Measurements from ENCODE around the gene VOPP1.
"Not testable (repeated sequence)": the region's sequence is repeated elsewhere in the genome, so short reads cannot be mapped to it uniquely, and the experiment has no call there.

VOPP1 gene, protein sequence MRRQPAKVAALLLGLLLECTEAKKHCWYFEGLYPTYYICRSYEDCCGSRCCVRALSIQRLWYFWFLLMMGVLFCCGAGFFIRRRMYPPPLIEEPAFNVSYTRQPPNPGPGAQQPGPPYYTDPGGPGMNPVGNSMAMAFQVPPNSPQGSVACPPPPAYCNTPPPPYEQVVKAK

DNA sequence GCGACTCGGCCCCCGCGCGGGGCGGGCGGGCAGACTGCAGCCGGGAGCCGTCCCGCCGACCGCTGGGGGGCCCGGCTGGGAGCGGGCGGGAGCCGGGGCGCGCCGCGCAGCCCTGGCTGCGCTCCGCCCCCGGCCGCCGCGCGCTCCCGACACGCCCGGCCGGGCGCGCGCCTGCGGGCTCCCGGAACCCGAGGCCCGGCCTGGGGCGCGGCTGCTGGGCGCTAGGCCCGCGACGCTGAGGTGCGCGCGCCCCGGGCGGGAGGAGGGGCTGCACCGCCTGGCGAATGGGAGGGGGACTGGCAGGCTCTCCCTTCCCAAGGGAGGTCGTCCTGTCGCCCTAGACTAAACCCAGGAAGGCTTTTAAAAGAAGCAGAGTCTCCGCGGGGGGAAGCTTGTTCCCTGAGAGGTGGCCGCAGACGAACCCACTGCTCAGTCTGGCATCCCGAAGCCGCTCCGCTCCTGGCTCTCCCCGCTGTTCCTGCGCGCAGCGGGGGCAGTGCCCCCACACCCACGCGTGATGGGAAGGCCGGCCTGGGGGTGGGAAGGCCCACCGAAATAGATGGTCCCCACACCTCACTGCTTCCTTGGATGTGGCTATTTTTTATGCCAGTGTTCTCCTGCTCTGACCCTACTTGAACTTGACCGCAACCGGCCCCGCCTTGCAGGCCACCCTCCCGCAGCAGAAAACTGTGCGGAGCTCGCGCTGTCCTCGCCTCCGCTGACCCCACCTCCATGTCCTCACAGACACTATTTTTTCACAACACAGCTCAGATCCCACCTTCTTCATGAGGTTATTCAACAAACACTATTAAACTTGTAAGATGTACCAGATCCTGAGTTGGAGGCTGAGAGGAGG lies at the start of gene VOPP1:
Gene VOPP1 (minus strand): TSS at position 125 of the 856 bp plus-strand sequence. CDS start 178 bp downstream, outside the sequence.
- peak; percentile 21 to 45 for DNase-seq

DNA sequence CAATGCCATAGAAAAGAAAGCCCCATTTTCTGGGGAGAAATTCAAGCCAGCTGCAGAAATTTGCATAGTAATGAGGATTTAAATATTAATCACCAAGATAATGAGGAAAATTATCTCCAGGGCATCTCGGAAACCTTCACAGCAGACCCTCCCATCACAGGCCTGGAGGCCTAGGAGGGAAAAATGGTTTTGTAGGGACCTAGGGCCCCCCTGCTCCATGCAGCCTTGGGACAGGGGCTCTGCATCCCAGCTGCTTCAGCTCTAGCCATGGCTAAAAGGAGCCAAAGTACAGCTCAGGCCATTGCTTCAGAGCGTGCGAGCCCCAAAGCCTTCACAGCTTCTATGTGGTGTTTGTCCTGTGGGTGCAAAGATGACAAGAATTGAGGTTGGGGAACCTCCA lies 46.6 kb upstream of the VOPP1 start:
- no peak for DNase-seq

DNA sequence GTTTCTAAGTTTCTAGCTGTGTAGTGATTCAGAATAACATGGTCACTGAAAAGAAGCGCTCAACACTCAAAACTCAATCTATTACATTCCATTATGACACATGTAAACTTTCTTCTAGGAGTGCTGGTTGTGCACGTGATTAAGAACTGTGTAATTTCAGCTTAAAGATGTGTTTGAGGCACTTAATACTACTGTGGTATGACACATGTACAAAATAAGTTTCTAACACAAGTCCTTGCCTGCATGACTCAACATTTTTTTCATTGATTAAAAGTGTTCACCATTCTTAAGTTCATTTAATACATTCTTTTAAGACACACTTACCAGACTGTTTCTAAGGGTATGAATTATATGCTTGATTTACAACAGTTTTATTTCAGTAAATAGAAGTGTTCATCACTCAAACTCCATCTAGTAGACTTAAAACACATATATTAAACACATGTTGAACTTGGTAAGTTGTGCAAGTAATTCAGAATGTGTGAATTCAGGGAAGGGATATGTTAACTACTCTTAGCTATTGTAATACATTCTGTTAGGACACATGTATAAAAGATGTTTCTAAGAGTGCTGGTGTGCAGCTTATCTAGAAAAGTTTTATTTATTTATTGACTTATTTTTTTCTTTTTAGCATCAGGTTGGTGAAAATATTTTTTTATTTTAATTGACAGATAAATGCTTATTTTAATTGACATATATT lies 42.2 kb upstream of the VOPP1 start:
- not testable (repeated sequence) for DNase-seq

DNA sequence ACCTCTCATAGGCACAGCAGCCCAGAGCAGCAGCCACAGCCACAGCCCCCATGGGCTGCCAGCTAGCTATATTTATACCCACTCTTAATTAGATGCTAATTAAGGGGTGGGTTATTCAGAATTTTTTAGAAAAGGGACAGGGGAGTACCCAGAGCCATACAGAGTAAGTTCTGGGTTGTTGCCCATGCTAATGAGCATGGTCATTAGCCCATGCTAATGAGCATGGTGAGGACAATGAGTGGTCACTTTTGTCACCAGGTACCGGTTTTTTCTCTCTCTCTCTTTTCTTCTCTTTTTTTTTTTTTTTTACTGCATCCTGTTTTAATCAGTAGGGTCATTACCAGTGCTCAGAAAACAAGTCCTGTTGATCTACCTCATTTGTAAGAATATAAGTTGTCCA lies 37.4 kb upstream of the VOPP1 start:
- DNase-seq: not testable (repeated sequence)

DNA sequence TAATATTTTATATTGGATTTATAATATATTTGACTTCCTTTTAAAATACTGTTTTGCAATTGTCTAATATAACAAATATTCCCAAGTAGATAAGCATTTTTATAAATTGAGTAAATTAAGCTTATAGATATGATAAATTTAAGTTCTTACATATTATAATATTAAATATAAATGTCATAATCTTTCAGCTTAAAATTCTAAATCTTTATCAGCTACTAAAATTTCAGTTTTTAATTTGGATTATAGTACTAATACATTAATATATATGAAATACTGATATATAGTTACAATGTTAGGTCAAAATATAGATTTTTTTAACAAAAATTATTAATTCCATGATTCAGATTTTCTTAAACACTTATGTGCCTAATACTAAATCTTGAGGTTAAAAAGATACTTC lies 33.4 kb upstream of the VOPP1 start:
- not testable (repeated sequence) for DNase-seq

DNA sequence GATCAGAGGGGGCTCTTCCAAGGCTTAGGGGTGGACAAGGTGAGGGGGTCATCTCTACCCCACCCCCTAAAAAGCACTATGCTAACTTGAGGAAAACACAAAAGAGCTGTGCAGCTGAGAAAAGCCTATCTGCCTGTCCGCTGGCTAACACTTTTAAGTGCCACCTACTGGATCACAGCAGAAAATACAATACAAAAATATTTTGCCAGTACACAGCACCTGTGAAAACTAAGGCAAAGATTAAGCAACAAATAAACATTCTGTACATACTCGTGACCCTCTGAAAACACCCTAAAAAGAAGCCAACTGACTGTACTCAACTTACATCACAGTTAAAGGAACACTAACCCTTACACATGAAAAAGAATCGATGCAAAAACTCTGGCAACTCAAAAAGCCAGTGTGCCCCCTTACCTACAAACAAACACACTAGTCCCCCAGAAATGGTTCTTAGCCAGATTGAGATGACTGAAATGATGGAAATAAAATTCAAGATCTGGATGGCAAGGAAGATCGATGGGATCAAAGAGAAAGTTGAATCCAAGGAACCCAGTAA lies 25.7 kb upstream of the VOPP1 start:
- not testable (repeated sequence) for DNase-seq

DNA sequence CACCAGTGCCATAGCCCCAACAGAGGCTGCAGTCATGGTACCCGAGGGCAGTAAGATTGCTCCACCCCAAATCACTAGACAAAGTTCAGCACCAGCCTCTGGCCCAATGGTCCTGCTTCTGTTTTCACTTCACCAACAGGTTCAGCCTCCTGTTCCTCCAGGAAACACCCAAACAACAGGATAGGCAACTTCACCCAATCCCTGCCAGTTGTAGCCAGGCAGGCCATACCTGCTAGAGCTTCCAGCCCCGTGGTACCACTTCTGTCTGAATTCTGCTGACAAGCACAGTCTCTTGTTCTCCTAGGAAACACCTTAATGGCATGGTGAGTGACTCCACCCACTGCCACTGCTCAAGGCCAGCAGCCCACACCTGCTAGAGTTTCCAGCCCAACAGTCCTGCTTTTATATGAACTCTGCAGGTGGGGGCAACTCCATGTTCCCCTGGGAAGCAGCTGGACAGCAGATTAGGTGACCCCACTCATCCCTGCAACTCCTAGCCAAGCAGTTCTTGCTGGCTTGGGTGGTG lies 25.0 kb upstream of the VOPP1 start:
- DNase-seq: not testable (repeated sequence)

DNA sequence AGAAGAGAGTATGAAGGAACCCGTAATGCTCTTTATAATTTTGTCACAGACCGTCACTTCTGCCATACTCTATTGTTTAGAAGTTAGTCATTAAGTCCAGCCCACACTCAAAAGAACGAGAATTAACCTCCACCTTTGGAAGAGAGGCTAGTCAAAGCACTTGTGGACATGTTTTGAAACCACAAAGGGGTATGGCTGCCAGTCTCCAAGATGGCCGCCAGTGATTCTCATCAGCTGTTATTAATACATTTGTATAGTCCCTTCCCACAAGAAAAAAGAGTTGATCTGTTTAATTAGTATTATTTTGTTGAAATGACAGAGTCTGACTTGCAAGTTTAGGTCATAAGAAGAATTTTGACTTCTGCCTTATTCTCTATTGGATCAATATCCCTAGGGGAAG lies 23.2 kb upstream of the VOPP1 start:
- DNase-seq: no peak

DNA sequence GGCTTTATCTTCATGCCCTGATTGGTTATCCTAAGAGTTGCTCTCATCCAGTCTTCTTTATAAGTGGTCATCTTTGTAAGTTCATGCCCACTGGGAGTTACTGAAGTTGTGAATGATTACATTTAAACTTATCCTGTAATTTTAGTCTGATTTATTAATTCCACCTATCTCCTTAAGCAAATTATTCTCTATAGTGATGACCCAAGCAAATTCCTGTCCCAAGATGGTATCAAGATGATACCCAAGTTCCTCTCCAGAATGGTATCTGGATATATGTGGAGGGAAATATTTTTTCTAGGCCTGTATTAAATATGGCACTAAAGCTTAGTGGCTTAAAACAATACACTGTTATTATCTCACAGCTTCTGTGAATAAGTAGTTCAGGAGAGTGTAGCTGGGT lies 22.6 kb upstream of the VOPP1 start:
- DNase-seq: no peak

DNA sequence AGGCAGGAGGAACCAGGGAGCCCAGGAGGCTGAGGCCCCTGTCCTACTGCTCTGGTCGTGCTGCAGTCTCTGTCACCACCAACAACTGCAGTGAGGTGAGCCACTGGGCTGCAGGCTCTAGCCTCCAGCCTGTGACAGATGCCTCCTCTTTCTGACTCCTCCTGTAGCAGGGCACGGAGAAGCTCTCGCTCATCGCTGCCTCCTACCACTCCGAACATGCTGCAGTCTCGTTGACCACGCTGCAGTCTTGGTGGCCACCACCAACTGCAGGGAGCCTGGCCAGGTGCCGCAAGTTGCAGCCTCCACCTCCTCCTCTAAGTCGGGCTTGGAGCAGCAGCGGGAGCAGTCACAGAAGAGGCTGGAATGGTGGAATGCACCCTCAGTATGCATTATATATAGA lies 22.1 kb upstream of the VOPP1 start:
- no peak for DNase-seq

DNA sequence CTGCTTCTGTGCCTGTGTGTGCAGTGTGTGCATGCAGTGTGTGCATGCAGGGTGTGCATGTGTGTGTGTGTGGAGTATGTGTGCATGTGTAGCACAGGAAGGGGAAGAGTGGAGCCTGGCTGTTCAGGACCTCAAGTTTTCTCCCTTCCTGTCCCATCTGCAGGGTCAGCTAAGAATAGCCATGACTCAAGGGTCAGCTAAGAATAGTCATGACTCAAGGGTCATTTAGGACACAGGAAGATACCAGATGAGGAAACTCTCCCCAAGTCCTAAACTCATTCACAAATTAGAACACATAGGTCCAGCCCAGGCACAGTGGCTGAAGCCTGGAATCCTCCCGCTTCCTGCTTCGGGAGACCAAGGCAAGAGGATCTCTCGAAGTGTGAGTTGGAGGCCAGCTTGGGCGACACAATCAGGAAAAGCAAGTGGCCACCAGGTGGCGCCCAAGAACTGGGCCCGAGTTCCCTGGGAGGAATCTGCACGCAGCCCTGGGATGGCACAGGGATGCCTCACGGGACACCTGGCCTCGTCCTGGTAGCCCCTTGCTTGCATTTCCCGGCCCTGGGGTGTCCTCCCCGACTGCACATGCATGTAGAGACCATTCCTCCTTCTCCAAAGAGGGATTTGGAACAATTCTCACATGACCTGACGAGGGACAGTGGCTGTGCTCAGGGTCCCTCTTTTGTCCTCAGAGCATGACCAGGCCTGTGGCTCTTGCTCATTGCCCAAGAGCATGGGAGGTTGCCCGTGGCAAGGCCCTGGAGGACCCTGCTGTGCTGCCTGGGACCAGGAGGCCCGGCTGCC lies 21.4 kb upstream of the VOPP1 start:
- DNase-seq: peak; percentile 23 to 52

DNA sequence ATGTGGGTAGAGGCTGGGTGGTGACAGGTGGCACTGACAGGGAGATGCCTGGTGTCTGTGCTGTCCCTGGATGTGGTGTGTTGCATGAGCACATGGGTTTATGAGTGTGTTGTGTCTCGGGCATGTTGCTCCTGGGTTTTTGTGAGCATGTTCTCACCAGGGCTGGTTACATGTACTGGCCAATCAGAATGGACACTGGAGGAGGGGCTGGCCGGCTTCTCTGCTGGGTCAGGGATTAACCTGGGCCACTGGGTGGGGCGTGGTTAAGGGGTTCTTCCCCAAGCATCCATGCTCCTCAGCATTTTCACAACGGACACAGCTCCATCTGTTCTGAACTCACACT lies 20.8 kb upstream of the VOPP1 start:
- no peak for DNase-seq

DNA sequence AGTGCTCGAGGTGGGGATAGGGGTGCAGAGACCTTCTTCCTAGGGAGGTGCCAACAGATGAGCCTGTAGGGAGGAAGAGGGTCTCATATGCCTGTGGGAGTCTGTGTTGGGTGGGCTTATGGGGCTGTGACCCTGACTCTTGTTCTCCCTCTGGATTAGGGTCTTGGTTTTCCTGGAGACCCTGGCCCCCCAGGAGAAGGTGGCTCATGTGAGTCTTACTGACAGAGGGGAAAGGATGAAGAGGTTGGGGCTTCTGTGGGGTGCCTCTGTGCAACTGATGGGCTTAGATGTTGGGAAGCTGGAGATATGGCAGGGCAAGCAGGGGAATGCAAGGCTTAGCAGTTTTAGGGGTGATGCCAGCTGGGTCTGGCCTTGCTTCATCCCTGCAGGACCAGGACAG lies 20.2 kb upstream of the VOPP1 start:
- no peak for DNase-seq

DNA sequence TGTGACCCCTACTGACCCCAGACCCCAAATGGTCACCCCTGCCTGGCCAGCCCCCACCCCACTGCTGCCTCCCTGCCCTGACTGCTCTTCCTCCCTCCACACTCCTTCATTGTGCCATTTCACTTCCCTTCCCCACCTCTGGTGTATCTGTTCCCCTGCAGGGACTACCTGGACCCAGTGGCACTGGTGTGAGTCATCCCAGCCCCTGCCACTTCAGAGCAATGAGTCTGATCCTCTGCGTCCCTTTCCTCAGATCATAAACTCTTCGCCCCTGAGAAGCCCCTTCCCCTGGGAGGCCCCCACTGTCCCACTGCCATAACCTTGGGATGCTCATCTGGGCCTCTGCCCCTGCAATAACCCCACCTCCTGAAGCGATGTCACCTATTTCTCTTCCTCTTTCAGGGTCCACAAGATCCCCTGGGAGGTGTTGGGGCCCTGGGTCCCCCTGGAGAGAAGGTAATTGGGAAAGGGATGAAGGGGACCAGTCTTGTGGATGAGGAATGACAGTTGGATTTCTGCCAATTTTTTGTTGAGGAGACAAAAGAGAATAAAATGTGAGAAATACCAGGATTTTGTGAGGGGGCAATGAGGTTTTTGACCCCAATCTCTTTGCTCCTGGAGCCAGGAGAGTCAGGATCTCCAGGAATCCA lies 19.1 kb upstream of the VOPP1 start:
- DNase-seq: no peak

DNA sequence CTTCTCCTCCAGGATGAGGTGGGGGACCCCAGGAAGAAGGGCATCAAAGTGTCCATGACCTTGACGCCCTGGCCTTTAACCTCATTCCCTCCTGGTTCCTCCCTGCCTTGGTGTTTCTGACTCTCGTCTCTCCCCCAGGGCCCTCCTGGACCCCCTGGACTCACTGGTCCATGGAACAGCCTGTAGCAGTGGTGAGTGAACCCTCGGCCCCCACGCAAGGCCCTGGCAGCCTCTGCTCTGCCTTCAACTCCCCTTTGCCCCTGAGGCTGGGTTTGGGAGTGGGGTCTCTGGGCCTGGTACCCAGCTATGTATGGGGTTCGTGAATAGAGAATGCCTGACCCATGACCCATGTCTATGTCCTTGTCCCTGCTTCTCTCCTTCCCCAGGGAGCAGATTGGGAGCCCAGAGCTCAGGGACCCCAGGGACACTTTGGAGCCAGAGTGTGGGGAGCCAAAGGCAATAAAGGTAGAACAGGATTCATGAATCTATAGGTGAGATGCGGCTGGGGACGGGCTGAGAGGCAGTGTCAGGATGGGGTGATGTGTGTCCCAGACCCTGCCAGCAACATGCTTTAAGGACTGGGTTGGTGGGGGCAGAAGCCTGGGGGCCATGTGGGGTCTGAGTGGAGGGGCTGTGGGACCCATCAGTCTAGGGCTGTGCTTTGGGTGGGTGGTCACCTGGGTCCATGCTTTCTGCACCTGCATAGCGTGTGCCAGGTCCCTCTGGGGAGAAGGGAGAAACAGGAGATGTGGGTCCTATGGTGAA lies 18.4 kb upstream of the VOPP1 start:
- no peak for DNase-seq

DNA sequence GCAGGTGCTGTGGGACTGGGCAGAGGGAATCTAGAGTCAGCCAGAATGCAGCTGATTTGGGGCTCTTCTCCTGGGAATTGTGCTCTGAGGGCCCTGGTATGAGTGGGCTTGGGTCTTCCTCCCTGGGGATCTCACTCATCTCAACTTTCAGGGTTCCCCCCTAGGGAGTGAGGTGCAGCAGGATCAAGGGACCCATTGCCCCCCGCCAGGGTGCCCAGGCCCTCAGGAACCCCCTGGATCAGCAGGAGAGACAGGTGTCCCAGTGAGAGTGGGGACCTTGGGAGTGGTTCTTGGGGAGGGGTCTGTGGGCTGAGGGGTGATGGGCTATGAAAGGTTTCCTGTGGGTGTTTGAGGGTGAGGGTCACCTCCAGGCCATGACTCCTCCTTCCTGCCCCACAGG lies 17.6 kb upstream of the VOPP1 start:
- no peak for DNase-seq

DNA sequence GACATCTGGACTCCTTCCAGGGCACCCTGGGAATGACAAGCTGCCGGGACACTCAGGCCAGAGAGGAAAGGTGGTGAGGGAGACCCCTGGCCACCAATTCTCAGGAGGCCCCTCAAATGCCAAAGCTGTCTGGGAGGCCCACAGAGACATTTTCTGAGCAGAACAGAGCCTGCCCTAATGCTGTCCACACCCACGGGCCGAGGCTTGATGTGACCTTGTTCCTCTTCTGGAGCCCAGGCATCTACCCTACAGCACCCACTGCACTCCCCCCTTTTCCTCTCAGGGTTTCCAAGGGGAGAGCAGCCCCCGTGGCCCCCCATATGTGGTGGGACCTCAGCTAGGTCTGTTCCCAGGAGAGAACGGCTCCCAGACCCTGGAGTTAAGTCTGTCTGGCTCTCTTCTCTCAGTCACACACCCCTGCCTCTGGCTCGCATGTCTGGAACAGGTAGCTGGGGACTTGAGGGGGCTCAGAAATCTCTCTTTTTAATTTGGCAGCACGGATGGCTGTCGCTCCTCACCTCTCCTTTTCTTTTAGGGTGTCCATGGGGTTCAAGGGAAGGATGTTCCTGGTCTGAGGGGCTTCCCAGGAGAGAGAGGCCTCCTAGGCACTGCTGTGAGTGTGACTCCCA lies 16.8 kb upstream of the VOPP1 start:
- DNase-seq: no peak

DNA sequence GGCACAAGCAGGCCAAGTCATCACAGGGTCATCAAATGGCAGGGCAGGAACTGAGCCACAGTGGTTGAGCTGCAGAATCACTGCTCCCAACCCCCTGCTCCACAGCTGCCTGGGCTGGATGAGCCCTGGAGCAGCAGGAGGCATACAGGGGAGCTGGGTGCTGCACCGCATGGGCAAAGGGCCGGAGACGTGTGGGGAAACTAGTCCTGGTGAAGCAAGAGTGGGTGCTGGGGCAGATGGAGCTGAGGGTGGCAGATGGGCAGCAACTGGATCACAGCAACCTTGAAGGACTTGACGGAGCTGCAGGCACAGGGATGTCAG lies 16.0 kb upstream of the VOPP1 start:
- DNase-seq: no peak

DNA sequence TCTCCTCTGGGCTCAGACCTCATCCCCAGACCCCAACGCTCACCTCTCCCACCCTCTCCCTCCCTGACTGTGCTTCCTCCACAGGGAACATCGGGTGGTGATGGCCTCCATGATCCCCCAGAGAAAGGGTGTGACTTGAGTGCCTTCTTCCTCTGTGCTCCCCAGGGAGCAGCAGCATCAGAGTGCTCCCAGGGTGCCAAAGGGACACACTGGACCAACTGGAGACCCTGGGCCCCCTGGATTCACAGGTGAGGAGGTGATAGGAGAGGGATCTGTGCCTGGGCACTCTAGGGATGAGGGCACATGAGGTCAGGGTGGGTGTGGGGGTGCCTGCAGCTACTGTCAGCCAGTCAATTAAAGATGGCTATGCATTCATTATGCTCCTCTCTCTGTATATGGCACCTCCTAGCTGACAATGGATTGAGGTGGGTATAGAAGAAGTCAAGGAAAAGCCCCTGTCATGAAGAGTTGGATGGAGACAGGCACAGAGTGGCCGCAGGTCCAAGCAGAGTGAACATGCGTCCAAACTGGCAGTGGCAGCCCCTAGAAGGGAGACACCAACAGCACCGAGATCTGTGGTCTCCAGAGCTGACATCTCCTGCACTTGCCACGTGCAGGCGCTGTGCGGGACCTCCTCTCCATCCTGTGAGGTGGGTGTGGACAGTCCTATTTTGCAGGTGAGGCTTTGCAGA lies 15.5 kb upstream of the VOPP1 start:
- DNase-seq: no peak

DNA sequence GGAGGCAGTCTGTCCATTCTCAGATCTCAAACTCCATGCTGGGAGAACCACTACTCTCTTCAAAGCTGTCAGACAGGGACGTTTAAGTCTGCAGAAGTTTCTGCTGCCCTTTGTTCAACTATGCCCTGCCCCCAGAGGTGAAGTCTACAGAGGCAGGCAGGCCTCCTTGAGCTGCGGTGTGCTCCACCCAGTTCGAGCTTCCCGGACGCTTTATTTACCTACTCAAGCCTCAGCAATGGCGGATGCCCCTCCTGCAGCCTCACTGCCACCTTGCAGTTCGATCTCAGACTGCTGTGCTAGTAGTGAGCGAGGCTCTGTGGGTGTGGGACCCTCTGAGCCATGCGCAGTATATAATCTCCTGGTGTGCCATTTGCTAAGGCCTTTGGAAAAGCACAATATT lies 10.4 kb upstream of the VOPP1 start:
- DNase-seq: not testable (repeated sequence)
